Measurements from ENCODE around the gene ARID3B. TPM values are rescaled to one million over a fixed set of nuclear protein-coding genes. Genes with fewer than 3 reads are reported as not detected.

ARID3B gene
- 1.6 and 2.1 TPM in 2 replicates for polyA plus RNA-seq

GRCh38 chr15:74540761-74541493 lies at the start of gene ARID3B:
Gene ARID3B (plus strand): TSS chr15:74541220. CDS start chr15:74543937, 2,717 bp downstream.

GRCh38 chr15:74615508-74616365 lies 74.7 kb downstream of the ARID3B start, which contains the start of gene CLK3:
Gene CLK3 (plus strand): TSS chr15:74615836. CDS start chr15:74619197, 3,361 bp downstream.

Other genes starting within 250 kb of the ARID3B start
- gene CYP11A1, start 173.6 kb upstream of the ARID3B start, polyA plus RNA-seq: 0.85 and 1.3 TPM in 2 replicates
- gene SEMA7A, start 107.3 kb upstream of the ARID3B start, polyA plus RNA-seq: 6.7 and 14.6 TPM in 2 replicates
- gene UBL7, start 80.1 kb upstream of the ARID3B start, polyA plus RNA-seq: 43.9 and 53.7 TPM in 2 replicates
- 5.9 and 8.1 TPM in 2 replicates for gene CLK3, start 74.6 kb downstream of the ARID3B start, polyA plus RNA-seq
- gene EDC3, start 154.8 kb downstream of the ARID3B start, polyA plus RNA-seq: 3.7 and 5.3 TPM in 2 replicates
- gene CYP1A1, start 184.3 kb downstream of the ARID3B start, polyA plus RNA-seq: not detected in 2 replicates
- not detected in 2 replicates for gene CYP1A2, start 207.6 kb downstream of the ARID3B start, polyA plus RNA-seq
- 0.19 and 0.24 TPM in 2 replicates for gene CSK, start 240.9 kb downstream of the ARID3B start, polyA plus RNA-seq